Measurements from ENCODE around the gene SYS1.
"Not testable (repeated sequence)": the region's sequence is repeated elsewhere in the genome, so short reads cannot be mapped to it uniquely, and the experiment has no call there.

SYS1 gene

DNA sequence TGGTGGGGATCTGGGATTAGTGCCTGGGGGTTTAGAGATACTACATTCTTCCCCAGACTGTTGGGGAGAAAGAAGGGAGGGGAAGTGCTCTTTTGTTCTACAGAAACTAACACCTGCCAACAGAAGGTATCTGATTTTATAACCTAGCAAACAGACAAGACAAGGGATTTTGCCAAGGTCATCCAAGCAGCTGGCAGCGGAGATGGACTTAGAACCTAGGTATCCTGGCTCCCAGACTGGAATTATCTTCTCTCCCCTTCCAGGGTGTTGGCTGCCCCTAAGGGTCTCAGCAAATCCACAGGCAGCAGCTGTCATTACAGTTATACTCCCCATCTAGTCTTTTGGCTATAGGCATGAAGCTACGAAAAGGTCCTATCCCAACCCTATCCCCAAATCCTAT, 23.2 kb upstream of the SYS1 start:
- no peak overlapping the region for H3K4me3 ChIP-seq (ENCODE audit: low read depth, low read length)

DNA sequence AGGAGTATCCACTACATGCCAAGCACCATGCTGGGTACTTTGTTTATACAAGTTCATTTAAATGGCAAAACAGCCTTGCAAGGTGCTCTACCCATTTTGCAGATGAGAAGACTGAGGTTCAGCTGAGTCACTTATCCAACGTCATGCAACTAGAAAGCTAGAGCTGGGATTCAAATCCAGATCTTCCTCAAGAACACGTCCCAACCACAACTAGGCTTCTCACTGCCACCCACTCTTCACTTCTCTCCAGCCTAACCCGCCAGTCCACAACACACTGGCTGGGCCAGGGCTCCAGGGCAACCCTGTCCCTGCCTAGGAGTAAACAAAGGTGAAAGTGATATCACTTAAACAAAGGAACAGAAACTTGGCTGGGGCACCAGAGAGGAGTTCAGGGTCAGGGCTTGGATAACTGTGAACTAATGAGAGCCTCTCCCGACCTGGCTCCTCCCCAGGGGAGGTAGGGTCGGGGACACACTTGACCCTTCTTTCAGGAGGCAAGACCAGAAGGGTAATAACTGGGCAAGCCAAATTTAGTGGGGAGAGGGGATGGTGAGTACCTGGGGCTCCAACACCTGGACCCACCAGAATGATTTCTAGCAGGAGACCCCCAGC, 22.6 kb upstream of the SYS1 start:
- H3K4me3 ChIP-seq (ENCODE audit: low read depth, low read length): no peak overlapping the region

DNA sequence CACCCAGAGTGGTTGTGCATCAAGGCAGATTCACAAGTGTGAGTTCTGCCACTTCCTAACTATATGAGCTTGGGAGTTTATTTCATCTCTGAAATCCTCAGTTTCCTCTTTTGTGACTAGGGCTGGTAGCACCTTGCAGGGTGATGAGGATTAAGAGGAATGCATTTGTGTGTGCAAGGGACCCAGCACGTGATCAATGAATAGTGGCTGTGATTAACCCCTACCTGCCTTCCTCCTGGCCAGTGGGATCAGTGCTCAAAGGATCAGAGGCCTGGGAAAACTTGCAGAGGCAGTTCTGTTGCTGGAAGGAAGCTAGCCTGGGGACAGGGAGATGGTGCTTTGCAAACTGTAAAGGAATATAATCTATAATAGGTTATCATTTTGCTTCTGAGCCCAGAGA, 22.0 kb upstream of the SYS1 start:
- no peak overlapping the region for H3K4me3 ChIP-seq (ENCODE audit: low read depth, low read length)

GRCh38 chr20:45341579-45341938, 21.4 kb upstream of the SYS1 start:
- H3K4me3 ChIP-seq (ENCODE audit: low read depth, low read length): no peak overlapping the region

DNA sequence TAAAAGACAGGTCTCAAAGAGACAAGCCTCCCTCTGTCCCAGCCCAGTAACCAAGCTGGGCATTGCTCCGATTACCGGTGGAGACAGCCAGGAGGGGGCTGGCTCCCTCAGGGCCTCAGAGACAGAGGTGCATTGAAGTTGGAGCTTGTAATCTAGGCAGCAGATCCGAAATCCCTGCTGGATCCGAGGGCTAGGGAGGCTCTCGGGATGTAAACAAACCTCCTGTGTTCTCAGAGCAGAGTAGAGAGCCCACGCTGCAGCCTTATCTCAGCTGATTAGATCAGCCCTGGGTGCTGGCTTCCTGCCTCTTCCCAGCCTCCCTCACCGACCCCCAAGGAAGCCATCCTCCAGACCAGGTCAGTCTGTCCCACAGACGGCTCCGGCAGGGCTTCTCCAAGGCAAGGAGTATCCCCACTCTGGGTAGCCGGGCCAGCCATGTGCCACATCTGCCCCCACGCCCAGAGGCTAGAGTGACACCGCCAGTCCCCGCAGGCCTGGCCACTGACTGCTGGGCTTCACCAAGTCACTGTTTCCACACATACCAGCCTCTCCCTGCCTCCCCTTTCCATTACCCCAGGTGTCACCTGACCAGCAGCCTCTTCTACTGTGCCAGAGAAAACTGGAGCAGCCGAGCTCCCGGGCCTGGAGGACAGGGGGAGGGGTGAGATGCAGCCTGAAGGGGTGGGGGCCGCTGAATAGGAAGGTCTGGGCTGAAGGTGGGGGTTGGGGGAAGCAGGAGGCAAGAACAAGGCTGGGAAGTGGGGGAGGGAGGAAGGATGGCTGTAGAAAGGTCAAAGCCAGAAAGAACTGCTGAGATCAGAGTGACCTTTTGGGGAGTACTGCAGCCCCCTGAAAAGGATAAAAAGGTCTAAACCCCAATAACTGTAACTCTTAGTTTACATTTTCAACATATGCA, 20.8 kb upstream of the SYS1 start:
- no peak overlapping the region for H3K4me3 ChIP-seq (ENCODE audit: low read depth, low read length)

GRCh38 chr20:45342855-45343531, 20.0 kb upstream of the SYS1 start:
- H3K4me3 ChIP-seq (ENCODE audit: low read depth, low read length): no peak overlapping the region

DNA sequence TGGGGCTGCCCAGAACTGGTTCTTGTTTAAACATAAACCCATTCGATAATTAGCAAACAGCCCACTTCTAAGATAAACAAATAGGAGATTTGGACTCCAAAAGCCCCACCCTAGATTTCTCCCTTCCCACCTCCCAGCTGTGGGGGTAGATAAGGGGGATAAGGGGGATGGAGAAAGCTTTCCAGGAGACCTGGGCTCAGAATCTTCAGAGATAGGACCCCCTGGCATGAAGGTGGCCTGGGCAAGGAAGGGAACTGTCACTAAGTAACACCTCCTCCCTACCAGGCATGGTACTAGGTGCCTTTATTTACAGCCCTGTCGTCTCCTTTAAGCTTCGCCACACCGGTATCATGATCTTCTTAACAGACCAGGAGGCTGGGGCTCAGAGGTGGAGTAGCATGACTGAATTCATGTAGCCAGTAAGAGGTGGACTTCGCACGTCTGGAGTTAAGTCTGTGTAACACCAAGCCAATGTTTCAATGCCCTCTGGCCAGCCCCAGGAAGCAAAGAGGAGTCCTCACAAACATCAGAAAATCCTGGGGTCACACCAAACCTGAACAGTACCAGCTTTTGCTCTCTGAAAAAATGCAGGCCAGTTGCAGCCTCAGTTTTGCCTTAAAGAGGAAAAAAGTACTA, 19.3 kb upstream of the SYS1 start:
- no peak overlapping the region for H3K4me3 ChIP-seq (ENCODE audit: low read depth, low read length)

GRCh38 chr20:45344168-45344860, 18.6 kb upstream of the SYS1 start:
- no peak overlapping the region for H3K4me3 ChIP-seq (ENCODE audit: low read depth, low read length)

DNA sequence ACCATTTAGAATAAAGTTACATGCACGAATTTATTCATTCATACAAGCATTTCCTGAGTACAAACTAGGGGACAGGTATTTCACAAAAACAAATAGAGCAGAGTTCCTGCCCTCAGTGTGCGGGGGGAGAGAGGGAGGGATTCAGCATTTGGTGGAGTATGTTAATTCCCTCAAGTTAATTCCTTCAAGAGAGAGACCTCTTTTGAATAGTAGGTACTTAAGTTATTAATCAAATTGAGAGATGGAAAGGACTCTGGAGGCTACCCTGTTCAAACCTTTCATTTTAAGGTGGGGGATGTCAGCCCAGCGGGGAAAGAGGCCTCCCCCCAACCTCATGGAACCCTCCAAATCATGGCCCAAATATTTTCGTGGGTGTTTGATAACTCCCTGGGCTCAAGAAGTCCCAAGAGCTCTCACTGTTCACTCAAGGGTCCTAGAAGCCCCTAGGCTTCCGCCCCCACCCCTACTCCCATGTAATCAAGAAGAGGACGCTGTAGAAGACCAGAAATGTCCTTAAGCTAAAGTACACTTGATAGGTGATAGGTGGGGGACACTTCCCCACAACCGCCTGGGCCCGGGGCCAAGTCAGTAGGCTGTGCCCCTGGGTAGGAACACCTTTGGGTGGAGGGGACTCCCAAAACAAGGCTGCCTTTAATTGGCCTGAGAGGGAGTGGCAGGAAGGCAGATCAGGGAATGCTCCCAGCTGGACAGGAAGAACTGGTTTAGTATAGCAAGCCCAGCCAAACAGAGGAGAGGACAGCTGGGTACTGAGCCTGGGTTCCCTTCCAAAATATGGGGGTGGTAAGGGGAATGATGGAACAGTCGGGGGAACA, 17.6 kb upstream of the SYS1 start:
- H3K4me3 ChIP-seq (ENCODE audit: low read depth, low read length): no peak overlapping the region

- H3K4me3 ChIP-seq (ENCODE audit: low read depth, low read length): no peak overlapping the region
Observed at GRCh38 chr20:45346291-45346718, 16.7 kb upstream of the SYS1 start.

GRCh38 chr20:45346851-45347250, 16.1 kb upstream of the SYS1 start:
- peak overlapping the region; percentile 80 for H3K4me3 ChIP-seq (ENCODE audit: low read depth, low read length)

GRCh38 chr20:45347297-45347935, 15.5 kb upstream of the SYS1 start:
- peak overlapping the region; percentile 80 for H3K4me3 ChIP-seq (ENCODE audit: low read depth, low read length)

DNA sequence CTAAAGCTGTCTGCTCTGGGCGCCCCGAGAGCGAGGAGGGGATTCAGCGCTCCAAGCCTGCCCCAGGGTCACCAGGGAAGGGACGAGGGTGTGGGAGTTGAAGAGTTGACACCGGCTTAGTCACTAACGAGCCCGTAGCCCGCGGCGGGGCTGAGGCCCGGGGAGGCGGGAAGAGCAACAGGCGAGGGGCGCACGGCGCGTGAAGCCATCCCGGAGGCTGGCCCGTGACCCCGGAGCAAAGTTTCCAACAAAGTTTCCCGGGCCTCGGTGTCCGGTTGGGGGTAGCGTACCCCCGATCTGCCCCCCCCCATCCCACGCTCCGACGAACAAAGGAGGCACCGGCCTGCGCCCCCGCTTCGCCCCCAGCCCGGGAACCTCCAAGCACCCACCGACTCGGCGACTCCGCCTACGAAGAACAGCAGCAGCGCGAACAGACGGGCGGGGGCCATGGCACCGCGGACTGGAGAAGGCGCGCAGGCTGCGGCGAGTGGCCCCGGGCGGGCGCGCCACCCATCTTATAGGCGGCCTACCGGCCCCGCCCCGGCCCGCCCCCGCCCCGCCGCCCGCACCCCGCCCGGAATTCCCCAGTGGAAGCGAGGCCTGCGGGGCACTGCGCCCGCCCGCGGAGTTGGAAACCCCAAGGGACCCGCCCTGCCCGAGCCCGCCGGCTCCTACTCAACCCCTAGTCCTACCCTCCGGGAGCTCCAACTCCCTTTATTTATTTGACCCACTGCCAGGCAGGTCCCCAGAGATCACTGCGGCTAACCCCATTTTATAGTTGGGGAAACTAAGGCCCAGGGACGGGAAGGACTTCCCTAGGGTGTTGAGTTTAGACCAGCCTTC, 14.8 kb upstream of the SYS1 start, which contains the start of gene SDC4:
Gene SDC4 (minus strand): TSS at position 489 of the 843 bp plus-strand sequence. CDS start 40 bp downstream, at position 449.
- H3K4me3 ChIP-seq (ENCODE audit: low read depth, low read length): peak within 1 kb of the TSS; percentile 80

DNA sequence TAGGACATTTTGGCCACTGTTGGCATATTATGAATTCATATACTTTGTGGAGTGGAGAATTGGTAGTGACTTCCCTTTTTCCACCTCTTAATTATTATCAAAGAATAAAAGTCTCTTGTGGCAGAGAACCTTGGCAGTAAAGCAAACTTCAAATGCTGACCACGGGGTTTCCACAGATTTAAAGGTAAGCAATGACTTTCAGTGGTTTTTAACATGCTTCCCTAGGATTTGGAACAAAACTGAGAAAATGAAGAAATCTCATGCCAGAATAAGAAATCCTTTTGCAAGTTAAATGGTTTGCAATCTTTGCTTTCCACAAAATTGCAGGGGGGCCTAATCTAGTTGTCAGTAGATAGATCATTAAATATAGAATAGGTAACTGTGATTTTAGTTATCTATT, 12.7 kb upstream of the SYS1 start:
- no peak overlapping the region for H3K4me3 ChIP-seq (ENCODE audit: low read depth, low read length)

- H3K4me3 ChIP-seq (ENCODE audit: low read depth, low read length): not testable (repeated sequence)
Observed at GRCh38 chr20:45350795-45351194, 12.2 kb upstream of the SYS1 start.

GRCh38 chr20:45352729-45353128, 10.2 kb upstream of the SYS1 start:
- H3K4me3 ChIP-seq (ENCODE audit: low read depth, low read length): no peak overlapping the region

DNA sequence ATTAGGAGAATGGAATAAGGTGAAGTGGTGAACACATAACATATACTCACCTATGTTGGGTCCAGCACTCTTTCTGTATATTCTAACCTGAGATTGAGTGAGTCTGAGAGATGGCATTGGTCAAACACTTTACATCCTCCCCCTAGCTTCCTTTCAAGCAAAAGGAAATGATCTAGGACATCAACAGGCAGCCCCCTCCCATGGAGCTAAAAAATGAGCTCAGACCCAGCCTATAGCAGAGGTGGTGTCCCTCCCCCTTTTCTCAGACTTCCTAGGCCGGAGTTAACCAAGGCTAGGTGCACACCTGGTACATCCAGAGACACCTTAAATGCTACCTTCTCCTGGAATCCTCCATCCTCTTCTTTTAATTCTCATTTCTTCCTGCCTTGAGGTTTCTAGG, 9.2 kb upstream of the SYS1 start:
- no peak overlapping the region for H3K4me3 ChIP-seq (ENCODE audit: low read depth, low read length)

DNA sequence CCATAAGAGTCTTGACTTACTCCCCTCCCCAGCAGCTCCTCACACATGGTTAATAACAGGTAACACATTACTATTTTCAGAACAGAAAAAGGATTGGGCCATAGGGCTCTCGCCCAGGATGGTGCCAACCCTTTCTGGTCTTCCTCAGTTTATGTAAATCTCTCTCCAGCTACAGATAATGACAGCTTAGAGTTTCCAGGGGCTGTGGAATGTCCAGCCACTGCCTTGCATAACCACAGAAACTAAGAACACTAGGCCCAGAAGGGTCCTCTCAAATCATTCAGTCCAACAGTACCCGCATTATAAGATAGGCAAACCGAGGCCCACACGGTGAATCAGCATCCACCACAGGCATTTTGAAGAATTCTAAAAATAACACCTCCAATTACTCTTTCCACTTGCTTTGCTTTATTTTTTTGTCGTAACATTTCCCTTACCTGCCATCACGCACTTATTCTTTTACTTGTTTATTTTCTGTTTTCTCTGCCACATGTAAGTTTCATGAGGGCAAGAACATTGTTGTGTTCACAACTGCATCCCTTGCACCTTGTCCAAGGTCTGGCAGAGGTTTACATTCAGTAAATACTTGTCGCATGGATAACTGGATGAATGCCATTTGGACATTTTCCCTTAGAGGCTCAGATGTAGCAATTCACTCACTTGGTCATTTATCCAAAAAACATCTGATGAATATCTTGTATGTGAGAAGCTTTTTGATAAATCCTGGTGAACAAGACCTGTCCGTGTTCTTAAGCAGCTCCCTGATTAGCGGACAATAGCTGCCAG, 8.3 kb upstream of the SYS1 start:
- no peak overlapping the region for H3K4me3 ChIP-seq (ENCODE audit: low read depth, low read length)

Data from iPS-11a (cell line).